AG09309 (cell line): ENCODE data around the gene MED13L.

ENCODE experiments used
- DNase-seq: peaks from one replicate; pipeline ENCODE4 v3.0.0-alpha.2; 2010; ENCODE audit warnings: low read depth
- H3K4me3 ChIP-seq: 2 replicates; pipeline ENCODE4 v1.5.1; 2011; ENCODE audit warnings: mild to moderate bottlenecking, low read depth, low read length, moderate library complexity; ENCODE audit not compliant: control insufficient read depth
- TF ChIP-seq, protein P1 (sequence below): IDR thresholded peaks from 2 replicates; pipeline ENCODE4 v1.5.1; 2011; ENCODE audit warnings: mild to moderate bottlenecking, low read depth, low read length, inconsistent platforms; ENCODE audit not compliant: insufficient read depth, control insufficient read depth; ENCODE audit errors: missing control alignments

Gene MED13L

GRCh38 chr12:116233669-116234068 is 43.8 kb downstream of the MED13L start:
- no peak for DNase-seq
- TF ChIP-seq, protein P1, sequence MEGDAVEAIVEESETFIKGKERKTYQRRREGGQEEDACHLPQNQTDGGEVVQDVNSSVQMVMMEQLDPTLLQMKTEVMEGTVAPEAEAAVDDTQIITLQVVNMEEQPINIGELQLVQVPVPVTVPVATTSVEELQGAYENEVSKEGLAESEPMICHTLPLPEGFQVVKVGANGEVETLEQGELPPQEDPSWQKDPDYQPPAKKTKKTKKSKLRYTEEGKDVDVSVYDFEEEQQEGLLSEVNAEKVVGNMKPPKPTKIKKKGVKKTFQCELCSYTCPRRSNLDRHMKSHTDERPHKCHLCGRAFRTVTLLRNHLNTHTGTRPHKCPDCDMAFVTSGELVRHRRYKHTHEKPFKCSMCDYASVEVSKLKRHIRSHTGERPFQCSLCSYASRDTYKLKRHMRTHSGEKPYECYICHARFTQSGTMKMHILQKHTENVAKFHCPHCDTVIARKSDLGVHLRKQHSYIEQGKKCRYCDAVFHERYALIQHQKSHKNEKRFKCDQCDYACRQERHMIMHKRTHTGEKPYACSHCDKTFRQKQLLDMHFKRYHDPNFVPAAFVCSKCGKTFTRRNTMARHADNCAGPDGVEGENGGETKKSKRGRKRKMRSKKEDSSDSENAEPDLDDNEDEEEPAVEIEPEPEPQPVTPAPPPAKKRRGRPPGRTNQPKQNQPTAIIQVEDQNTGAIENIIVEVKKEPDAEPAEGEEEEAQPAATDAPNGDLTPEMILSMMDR = no peak
- H3K4me3 ChIP-seq = no peak overlapping the region

GRCh38 chr12:116227811-116228210 is 49.7 kb downstream of the MED13L start:
- TF ChIP-seq, protein P1 = no peak
- no peak overlapping the region for H3K4me3 ChIP-seq
- no peak for DNase-seq

GRCh38 chr12:116226026-116226425 is 51.5 kb downstream of the MED13L start:
- TF ChIP-seq, protein P1 = no peak
- no peak overlapping the region for H3K4me3 ChIP-seq
- no peak for DNase-seq

DNA sequence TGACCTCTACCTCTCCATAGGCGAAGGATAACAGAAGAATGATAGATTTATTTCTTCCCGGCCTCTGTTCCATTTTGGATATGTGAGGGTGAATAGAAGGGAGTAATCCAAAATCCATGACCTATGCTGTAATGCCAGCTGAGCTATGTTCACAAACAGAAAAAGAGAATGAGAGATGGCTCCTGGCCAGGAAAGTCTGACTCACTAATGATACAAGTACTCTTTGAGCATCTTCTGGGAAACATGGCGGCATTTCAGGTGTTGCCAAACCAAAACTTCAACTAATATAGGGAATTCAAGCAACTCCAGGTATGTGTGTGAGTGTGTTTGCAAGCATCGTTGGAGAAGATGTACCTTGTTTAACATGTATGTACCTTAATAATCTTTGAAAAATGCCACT is 55.1 kb downstream of the MED13L start:
- peak; percentile 48 for DNase-seq
- TF ChIP-seq, protein P1 = no peak
- H3K4me3 ChIP-seq = no peak overlapping the region

DNA sequence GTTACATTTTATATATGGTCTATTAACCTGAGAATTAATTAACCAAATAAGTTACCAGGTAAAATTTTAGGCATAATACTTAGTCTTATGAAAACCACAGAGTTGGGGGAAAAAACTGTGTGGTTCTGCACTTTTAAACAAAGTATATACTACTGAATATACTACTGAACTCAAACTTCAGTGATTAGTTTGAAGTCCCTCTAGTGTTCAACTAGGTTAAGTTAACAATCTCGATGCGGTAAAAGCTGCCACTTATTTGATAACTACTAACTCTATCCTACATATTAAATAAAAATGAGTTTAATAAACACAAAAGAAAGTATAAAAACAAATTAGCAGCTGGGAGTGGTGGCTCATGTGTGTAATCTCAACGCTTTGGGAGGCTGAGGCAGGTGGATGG is 56.7 kb downstream of the MED13L start:
- TF ChIP-seq, protein P1 = no peak

DNA sequence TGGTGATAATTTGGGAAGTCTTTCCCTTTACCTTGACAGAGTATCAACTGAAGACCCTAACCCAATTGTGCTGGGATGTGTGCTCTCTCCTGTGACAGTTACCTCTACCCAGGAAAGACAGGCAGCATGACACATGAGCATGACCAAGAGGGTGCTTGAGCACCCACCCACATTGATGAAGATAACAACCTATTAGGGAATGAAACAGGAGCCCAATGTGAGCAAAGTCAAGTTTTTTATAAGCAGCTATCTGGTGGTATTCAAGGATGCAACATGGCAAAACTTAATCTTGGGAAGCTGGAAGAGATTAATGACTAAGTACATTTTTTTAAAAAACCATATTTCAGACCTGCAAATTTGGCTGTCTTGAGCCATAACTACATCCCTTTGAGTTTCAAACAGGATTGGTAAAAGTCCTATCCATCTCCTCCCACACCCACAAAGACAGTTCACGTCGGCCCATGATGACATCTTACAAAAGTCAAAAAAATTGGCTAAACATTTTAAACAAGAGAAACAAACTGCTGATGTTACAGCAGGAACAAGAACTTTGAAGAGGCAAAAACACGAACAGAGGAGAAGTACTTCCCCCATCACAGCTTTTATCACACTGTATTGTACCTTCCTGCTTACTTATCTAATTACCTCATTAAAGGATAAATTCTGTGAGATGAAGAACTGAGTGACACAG is 60.3 kb downstream of the MED13L start:
- no peak overlapping the region for H3K4me3 ChIP-seq
- no peak for DNase-seq
- TF ChIP-seq, protein P1 = no peak

More for the DNA sequence above, 56.7 kb downstream of the MED13L start:
- H3K4me3 ChIP-seq = no peak overlapping the region
- DNase-seq = no peak

- H3K4me3 ChIP-seq = no peak overlapping the region
- no peak for DNase-seq
- TF ChIP-seq, protein P1 = no peak
These were observed 61.3 kb downstream of the MED13L start for GRCh38 chr12:116216022-116216756.
